Spleen (tissue), 7 donors: ENCODE data around the gene CCDC92.

Source experiments
- CTCF ChIP-seq, 11 experiments: fragments of 200-600 bp in 7 of 11; fragments of 450-650 bp in 4 of 11; sonication (generic) in 4 of 11; IDR thresholded peaks in 8 of 11; conservative IDR thresholded peaks in 3 of 11; 1 replicate in 7 of 11; 2 replicates in 4 of 11; pipeline versions ENCODE4 v1.4.0 to v1.8.0; 2016 to 2021; ENCODE audit warnings: antibody characterized with exemption in 11 of 11, inconsistent platforms in 4 of 11, mild to moderate bottlenecking in 1 of 11
- POLR2A ChIP-seq, 3 donors: fragments of 450-650 bp; IDR thresholded peaks; one replicate each; pipeline ENCODE4 v1.5.1; 2017; ENCODE audit warnings: antibody characterized with exemption in 3 of 3, mild to moderate bottlenecking in 1 of 3
- donor health status: DM: no; HTN: no; CAD: no; lungs with moderate emphysema.
- donor health status: DM: no; HTN: no; CAD: no.
- donor health status: DM: no; HTN: no; CAD: no.

DNA sequence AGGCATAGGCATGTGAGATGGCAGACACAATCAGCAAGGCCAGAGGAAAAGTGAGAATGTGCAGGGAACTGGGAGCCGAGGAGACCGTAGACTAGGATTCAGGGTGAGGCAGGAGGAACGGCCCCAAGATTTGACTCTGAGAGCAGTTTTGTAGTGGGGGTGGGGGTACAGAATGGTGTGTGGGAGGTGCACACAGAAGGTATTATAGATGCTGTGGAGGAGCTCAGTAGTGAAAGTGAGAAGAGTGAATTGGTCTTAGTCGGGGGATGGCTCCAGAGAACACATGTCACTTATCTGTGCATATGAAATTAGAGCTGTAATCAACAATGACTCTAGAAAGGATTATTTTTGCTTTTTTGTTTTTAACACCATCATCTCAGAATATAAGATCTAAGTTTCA is 12.3 kb upstream of the CCDC92 start:
- no peak for TF ChIP-seq CTCF (IDR thresholded peaks at IDR 0.05 in 8 of 11, conservative IDR thresholded peaks at IDR 0.05 in 3 of 11)
- TF ChIP-seq POLR2A (IDR thresholded peaks at IDR 0.05) = no peak
